DND-41 (cell line): Measurements from ENCODE around the gene ZNF205.

ENCODE experiments used
- EZH2 ChIP-seq: IDR thresholded peaks from 3 replicates; pipeline ENCODE4 v1.6.1; 2012; ENCODE audit warnings: borderline replicate concordance, low read depth, mild to moderate bottlenecking, moderate library complexity, low read length, inconsistent platforms; ENCODE audit not compliant: severe bottlenecking
- TF ChIP-seq, protein P1 (sequence below): IDR thresholded peaks from 2 replicates; pipeline ENCODE4 v1.5.1; 2012; ENCODE audit warnings: borderline replicate concordance, low read length, moderate library complexity, mild to moderate bottlenecking; ENCODE audit not compliant: poor library complexity, severe bottlenecking; ENCODE audit errors: extremely low read depth

DNA sequence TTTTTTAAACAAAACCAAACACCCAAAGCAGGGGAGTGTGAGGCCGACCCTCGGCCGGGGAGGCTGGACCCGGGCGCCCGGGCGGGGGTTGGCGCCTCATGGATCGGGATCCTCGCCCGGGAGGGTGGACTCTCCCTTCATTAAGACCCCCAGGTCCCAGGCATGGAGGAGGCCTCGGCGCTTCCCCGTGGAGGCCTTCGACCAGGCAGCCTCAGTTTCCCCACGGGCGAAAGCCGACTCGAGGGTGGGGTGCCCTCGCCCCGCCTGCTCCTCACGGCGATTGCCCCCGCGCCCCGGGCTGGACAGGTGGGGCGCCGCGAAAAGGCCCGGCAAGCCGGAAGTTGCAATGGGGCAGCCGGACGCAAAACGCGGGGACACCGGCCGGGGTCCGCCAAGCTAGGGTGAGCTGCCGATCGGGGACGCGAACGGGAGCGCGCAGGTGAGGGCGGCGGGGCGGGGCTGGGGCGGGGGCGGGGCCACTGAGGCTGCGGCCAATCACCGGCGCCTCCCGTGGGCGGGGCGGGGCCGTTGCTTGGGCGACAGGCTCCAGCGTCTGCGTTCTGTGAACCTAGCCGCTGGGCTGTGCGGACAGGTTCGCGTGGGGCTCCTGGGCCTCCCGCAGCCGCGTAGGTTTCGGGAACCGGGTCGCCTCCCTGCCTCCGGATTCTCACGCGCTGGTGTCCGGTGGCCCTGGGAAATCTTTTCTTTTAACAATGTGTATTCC is 6.0 kb upstream of the ZNF205 start:
- TF ChIP-seq, protein P1, sequence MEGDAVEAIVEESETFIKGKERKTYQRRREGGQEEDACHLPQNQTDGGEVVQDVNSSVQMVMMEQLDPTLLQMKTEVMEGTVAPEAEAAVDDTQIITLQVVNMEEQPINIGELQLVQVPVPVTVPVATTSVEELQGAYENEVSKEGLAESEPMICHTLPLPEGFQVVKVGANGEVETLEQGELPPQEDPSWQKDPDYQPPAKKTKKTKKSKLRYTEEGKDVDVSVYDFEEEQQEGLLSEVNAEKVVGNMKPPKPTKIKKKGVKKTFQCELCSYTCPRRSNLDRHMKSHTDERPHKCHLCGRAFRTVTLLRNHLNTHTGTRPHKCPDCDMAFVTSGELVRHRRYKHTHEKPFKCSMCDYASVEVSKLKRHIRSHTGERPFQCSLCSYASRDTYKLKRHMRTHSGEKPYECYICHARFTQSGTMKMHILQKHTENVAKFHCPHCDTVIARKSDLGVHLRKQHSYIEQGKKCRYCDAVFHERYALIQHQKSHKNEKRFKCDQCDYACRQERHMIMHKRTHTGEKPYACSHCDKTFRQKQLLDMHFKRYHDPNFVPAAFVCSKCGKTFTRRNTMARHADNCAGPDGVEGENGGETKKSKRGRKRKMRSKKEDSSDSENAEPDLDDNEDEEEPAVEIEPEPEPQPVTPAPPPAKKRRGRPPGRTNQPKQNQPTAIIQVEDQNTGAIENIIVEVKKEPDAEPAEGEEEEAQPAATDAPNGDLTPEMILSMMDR, result no peak
- TF ChIP-seq EZH2, result no peak
